ENCODE results near the gene GNA14.
A peak's percentile ranks its signal among the peaks of the same experiment; 100 is the strongest.
"Not testable (repeated sequence)": the region's sequence is repeated elsewhere in the genome, so short reads cannot be mapped to it uniquely, and the experiment has no call there.

Gene GNA14

DNA sequence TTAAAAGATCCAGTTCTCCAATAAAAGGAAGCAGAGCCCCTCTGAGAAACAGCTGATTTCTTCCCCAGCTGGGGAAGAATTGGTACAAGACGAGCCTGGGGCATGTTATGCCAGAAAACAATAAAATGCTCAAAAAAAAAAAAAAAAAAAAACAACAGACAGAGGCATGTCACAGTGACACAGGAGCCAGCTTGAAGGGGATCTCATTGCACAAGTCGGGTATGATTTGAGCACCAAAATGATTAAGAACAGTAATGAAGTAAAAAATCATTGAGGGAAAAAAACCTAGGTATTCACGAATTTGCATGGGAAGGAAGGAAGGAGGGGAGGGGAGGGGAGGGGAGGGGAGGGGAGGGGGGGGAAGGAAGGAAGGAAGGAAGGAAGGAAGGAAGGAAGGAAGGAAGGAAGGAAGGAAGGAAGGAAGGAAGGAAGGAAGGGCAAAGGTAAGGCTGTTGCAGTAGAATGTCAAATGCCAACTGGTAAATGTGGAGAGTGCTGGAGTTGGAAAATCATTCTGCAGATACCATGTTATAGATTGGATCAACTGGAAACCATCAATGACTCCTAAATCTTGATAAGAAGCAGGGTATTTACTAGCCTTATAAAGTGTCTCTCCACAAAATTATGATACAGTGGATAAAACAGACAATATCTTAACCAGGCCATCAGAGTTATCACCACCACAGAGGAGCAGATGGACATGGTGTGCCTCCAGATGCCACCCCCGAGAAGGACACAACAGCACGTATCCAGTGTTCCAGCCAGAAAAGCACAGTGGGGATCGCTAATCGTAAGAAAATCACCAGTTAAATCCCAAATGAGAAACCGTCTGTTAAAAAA, 7.2 kb downstream of the GNA14 start:
- peak in 1 of 2 experiments; percentile 41 for DNase-seq

GRCh38 chr9:77632652-77633051, 15.5 kb downstream of the GNA14 start:
- no peak for DNase-seq

DNA sequence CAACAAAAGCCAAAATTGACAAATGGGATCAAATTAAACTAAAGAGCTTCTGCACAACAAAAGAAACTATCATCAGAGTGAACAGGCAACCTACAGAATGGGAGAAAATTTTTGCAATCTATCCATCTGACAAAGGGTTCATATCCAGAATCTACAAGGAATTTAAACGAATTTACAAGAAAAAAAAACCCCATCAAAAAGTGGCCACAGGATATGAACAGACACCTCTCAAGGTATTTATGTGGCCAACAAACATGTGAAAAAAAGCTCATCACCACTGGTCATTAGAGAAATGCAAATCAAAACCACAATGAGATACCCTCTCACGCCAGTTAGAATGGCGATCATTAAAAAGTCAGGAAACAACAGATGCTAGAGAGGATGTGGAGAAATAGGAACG, 19.3 kb downstream of the GNA14 start:
- not testable (repeated sequence) for DNase-seq

- no peak for DNase-seq
Observed at GRCh38 chr9:77616191-77616590, 31.9 kb downstream of the GNA14 start.

DNA sequence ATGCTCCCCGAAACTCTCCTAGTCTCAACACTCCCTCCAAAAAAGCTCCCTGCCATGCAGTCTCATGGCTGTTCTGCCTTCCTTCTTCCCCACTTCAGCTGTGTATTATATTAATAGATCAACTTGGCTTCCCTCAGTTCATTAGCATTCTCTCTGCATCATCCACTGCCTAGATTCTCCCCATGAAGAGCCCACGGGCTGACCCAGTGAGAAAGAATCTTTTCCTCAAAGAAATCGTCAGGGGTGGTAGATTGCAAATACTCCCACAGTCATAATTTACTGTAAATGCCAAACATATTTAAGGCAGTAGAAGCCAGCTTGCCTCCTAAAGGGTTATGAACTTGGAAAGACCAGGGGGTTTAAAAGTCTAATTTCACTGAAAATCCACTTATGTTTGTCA, 33.5 kb downstream of the GNA14 start:
- DNase-seq = no peak

GRCh38 chr9:77606526-77606925, 41.6 kb downstream of the GNA14 start:
- DNase-seq = no peak

- DNase-seq = no peak
Observed at GRCh38 chr9:77605449-77606220, 42.5 kb downstream of the GNA14 start.

DNA sequence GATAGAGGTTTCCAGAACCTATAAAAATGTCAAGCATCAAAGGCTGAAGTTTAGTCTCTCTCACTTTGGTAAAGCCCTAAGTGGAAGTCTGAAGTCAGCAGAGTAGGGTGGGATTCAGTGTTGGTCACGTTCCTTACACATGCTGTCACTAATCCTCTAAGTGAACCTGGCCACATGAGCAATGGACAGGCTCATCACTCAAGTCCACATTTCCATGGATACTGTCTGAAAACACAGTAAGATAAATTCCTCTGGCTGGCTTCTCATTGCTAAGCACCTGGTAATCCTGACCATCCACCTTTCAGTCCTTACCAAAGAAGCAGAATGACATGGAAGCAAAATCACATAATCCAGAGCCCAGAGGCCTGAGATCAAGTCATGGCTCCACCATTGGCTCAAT, 43.8 kb downstream of the GNA14 start:
- DNase-seq = no peak

- no peak for DNase-seq
Observed at GRCh38 chr9:77602852-77603251, 45.3 kb downstream of the GNA14 start.

GRCh38 chr9:77601476-77602099, 46.5 kb downstream of the GNA14 start:
- no peak for DNase-seq

GRCh38 chr9:77600810-77601209, 47.3 kb downstream of the GNA14 start:
- DNase-seq = no peak

- no peak for DNase-seq
Observed at GRCh38 chr9:77599492-77599891, 48.6 kb downstream of the GNA14 start.

DNA sequence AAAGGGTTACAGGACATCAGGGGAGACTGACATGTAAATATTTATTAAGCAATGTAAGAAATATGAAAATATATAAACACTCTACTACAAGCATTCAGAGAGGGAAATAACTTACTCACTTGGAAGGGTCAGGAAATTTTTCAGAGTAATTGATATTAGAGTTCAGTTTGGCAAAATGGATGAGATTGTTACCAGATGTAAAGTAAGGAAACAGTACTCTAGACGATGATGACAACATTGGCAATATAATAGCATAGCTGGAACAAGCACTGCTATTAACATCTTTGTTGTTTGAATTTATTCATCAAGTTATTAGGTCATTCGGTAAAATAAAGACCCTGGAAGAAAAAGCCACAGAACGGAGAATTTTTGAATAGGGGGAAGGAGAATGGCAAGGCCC, 49.1 kb downstream of the GNA14 start:
- no peak for DNase-seq

- DNase-seq = peak; percentile 13 to 62
Observed at GRCh38 chr9:77598524-77598923, 49.6 kb downstream of the GNA14 start.

GRCh38 chr9:77597057-77597456, 51.1 kb downstream of the GNA14 start:
- DNase-seq = no peak

DNA sequence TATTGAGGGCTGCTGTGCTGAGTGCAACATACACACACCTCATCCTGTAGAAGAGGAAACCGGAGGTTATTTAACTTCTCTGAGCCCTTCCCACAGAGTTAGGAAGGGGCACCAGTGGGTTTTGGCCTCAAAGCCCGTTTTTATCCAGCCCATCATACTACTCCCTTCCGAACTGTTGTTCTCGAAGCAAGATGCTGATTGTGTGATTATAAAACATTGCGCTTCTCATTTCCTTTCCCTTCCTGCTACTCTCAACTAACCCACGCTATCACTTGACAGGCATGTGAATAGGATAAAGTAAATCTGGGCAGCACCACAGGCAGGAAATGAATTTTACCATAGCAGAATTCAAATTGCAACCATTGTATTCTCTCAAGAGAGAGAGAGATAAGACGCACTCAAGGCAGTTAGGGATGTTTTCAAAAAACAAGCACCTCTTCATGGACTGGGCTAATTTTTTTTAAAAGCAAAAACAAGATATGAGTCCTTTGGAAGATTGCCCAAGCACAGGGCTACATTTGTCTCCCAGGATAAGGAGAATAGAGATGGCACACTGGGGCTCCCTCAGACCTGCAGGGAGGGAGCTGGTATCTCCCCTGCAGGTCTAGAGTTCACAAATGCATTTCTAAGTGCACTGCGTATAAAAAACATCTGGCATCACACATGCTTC, 52.6 kb downstream of the GNA14 start:
- peak in 1 of 2 experiments; percentile 4 for DNase-seq

GRCh38 chr9:77594963-77595362, 53.2 kb downstream of the GNA14 start:
- DNase-seq = no peak

DNA sequence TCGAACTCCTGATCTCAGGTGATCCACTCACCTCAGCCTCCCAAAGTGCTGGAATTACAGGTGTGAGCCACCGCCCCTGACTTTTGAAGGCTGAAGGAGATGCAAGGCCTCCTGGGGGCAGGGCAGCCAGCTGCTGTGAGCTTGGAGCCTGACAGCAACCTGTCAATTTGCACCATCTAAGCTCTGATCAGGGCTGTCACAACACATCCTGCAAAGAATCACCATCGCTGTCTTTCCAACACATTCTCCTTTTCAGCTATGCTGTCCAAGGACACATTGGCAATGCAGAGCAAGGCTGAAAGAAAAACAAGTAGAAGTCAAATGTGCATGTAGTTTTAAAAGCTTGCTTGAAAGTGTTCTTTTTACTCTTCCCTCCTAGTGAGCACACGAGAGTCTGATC, 54.6 kb downstream of the GNA14 start:
- DNase-seq = no peak

GRCh38 chr9:77592476-77592875, 55.6 kb downstream of the GNA14 start:
- no peak for DNase-seq

DNA sequence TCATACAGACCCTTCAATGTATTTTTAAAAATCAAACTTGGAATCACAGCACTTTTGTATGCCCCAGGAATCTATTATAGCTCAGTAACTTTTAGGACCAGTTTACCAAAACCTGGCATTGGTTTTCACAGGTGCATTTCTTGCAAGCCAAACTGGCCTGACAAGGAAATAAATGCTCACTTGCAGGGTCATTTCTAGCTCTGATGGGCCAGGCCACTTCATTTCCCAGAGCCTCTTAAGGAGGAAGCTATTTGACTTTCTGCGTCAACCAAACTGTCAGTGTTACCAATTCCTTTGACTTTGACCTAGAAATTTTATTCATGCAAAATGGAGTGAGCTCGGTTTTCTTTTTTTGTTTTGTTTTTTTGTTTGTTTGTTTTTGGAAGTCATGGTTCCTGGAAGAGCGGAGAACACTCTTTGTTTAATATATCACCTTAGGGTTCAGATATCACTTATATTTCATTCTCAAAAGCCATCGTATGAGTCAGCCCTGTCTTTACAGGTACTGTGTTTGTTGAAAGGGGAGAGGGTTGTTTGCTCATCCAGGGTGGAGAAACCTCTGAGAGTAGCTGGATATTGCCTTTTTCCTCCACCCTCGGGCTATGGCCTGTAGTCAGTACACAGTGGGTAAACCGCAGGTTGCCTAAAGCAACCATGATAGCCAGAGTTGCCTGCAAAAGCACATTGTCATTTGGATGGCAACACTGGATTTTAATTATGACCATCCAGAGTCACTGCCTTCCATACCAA, 58.9 kb downstream of the GNA14 start:
- no peak for DNase-seq

DNA sequence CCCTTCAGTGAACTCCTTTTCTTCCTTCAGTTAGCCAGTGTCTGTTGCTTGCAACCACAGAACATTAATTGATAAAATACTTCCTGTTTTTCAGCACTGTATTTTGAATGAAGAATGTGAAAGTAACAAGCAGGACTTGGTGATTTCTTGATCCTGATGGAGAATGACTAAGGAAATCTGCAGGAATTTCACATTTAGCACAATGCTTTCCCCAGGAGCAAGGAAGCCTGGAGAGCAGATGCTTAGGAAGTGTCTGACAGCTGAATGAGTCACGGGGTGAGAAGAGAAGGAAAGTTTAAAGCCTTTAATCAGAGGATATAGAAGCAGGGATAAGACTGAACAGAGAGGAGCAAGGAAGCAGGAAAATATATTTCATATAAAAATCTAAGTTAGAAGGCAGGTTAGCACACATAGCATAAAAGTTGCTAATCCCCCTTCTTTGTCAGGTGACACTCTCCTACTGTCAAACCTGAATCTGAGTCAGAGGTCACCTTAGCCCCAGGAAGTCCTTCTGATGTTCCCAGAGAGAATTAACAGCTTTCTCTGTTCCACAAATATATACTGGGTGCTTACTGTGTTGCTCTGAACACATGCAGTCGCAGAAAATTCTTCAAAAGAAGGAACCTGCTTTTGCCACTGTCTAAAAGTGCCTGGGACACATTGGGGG, 59.7 kb downstream of the GNA14 start:
- no peak for DNase-seq

DNA sequence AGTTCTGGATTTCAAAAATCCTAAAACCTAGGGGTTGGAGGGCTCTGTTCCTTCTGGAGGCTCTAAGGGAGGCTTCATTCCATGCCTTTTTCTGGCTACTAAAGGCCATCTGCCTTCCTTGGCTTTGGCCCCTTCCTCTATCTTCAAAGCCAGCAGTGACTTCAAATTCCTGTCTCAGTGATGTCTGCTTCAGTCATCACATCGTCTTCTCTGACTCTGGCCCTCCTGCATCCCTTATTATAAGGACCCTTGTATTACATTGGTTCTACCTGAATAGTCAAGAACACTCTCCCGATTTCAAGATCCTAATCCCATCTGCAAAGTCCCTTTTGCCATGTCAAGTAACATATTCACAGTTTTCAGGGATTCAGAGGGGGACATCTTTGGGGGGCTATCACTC, 60.3 kb downstream of the GNA14 start:
- DNase-seq = no peak
